Mucosa of descending colon (tissue), 3 donors: Measurements from ENCODE around the gene AQP6. TPM values are rescaled to one million over a fixed set of nuclear protein-coding genes. Genes with fewer than 3 reads are reported as not detected.

Source experiments
- ATAC-seq: fragments of 200-7000 bp; cut with Tn5 transposase; one replicate; pipeline ENCODE4 v1.9.1; 2020; ENCODE audit warnings: mild to moderate bottlenecking, moderate library complexity
- DNase-seq, 3 donors: peaks; one replicate each; pipeline ENCODE4 v3.0.0-alpha.2; 2020
- H3K36me3 ChIP-seq: fragments of 200-600 bp; one replicate; pipeline ENCODE4 v1.8.0; 2021; ENCODE audit warnings: low read depth, mild to moderate bottlenecking
- H3K4me1 ChIP-seq: fragments of 200-600 bp; one replicate; pipeline ENCODE4 v1.8.0; 2021; ENCODE audit warnings: low read depth, mild to moderate bottlenecking
- H3K4me3 ChIP-seq: fragments of 200-600 bp; one replicate; pipeline ENCODE4 v1.8.0; 2021; ENCODE audit warnings: mild to moderate bottlenecking
- H3K9me3 ChIP-seq: fragments of 200-600 bp; one replicate; pipeline ENCODE4 v1.8.0; 2021; ENCODE audit warnings: mild to moderate bottlenecking
- intact Hi-C, 2 donors: fragments of 100-400 bp; cut with DNase I in 1 of 2; cut with micrococcal nuclease in 1 of 2; formaldehyde crosslinking; loops; one replicate each; pipeline versions ENCODE4 v1.11.0 to v1.11.1; 2022; cut with DNase I, micrococcal nuclease
- total RNA-seq, 3 donors: library from RNA; stranded (reverse); fragmentation: NEBNext Ultra II Directional in 2 of 3; extraction: Animal tissue kit (Norgen Biotek cat#: 25700) in 2 of 3; gene quantifications; one replicate each; pipeline versions ENCODE4 v1.2.1 to v1.2.4, GENCODE V29; 2021 to 2023
- TF ChIP-seq, protein P1 (sequence below): fragments of 200-600 bp; IDR thresholded peaks from one replicate; pipeline ENCODE4 v1.8.0; 2022; ENCODE audit warnings: antibody characterized with exemption, mild to moderate bottlenecking
- donor health status: DM: no; HTN: no; CAD: no; lungs with moderate emphysema.
- donor health status: DM: no; HTN: no; CAD: no.
- donor health status: DM: no; HTN: yes; CAD: no.

The AQP6 gene
- total RNA-seq, 3 donors from 2014 or later = 0.54 TPM; not detected in 2

DNA sequence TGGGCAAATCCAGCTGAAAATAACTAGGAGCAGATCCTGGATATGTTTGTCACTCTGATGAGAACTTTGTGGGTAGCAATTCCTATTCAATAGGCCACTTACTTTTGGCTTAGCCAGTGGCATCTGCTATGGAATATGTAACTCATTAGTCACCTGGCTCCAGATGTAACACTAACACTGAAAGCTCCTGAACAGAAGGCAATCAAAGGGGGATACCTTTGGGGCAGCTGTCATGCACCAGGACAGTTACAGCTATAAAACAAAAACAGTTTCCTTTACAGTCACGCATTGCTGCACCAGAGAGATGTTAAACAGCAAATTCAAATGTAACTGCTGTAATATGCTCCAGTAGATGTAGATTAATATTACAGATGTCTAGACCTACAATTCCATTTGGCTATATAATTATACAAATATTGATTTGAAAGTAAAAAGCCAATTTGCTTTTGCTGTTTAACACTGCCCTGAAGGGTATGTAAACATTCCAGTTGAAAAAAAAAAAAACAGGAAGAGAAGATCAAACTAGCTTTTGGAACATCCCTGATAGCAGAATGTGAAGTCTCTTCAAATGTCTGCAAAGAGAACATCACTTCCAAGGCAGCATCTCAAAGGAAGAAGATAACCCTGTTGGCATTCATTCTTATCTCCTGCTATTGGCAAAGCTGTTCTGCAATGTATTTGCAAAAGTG lies 34.2 kb downstream of the AQP6 start:
- DNase-seq (no peak), ATAC-seq (peak; percentile 51)
- H3K4me3 ChIP-seq = no peak overlapping the region
- H3K4me1 ChIP-seq = no peaks in the 10 kb centered on the region
- H3K9me3 ChIP-seq = no peaks in the 10 kb centered on the region
- no peaks in the 10 kb centered on the region for H3K36me3 ChIP-seq
- intact Hi-C loops = no loop called here
- TF ChIP-seq, protein P1, sequence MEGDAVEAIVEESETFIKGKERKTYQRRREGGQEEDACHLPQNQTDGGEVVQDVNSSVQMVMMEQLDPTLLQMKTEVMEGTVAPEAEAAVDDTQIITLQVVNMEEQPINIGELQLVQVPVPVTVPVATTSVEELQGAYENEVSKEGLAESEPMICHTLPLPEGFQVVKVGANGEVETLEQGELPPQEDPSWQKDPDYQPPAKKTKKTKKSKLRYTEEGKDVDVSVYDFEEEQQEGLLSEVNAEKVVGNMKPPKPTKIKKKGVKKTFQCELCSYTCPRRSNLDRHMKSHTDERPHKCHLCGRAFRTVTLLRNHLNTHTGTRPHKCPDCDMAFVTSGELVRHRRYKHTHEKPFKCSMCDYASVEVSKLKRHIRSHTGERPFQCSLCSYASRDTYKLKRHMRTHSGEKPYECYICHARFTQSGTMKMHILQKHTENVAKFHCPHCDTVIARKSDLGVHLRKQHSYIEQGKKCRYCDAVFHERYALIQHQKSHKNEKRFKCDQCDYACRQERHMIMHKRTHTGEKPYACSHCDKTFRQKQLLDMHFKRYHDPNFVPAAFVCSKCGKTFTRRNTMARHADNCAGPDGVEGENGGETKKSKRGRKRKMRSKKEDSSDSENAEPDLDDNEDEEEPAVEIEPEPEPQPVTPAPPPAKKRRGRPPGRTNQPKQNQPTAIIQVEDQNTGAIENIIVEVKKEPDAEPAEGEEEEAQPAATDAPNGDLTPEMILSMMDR = no peak

DNA sequence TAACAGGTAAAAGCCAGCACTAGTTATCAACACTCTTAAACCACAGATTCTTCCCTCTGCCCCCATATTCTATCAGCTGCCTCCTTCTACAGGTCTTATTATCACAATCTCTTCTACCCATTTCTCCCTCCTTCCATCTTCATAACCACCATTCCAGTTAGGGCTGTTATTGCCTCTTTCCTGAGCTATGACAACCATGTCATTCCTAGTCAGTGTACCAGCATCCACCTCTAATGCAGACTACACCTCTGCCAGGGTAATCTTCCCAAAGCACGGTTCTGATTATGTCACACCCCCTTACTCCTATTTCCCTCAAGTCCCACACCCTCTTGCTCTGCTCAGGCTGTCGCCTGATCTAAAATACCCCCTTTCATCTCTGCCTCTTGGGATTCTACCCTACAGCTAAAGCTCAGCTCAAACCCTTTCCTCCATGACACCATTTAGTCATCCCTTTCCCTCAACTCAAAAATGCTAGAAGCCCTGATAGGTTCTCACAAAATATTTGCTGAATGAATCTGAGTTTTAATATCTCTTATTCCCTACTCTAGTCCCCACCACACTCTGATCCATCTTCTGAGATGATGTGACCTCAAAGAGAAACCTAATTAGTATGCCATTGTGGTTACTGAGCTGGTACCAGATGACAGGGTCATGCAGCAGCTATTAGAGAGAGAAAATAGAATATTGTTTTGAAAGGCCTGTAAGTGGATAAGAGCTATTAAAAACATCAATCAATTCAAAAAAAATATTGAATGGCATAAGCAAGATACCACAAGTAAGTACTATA lies 40.8 kb downstream of the AQP6 start:
- DNase-seq = no peak
- ATAC-seq = no peak
- TF ChIP-seq, protein P1 = no peak
- no peaks in the 10 kb centered on the region for H3K36me3 ChIP-seq
- no peaks in the 10 kb centered on the region for H3K4me1 ChIP-seq
- intact Hi-C loops = no loop called here
- no peak overlapping the region for H3K4me3 ChIP-seq
- no peaks in the 10 kb centered on the region for H3K9me3 ChIP-seq

DNA sequence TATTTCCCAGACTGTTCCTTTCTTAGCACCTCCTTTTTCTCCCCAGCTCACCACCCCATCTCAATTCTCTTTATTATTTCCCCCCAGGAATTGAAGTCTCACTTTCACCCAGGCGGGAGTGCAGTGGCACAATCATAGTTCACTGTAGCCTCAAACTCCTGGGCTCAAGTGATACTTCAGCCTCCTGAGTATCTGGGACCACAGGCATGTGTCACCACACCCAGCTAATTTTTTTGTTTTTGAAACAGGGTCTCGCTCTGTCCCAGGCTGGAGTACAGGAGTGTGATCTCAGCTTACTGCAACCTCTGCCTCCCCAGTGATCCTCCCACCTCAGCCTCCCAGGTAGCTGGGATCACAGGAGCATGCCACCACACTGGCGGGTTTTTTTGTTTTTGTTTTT lies 41.6 kb downstream of the AQP6 start:
- Histone ChIP-seq H3K36me3 (no peaks in the 10 kb centered on the region), H3K4me3 (no peak overlapping the region), H3K9me3 (no peaks in the 10 kb centered on the region), H3K4me1 (no peaks in the 10 kb centered on the region)
- TF ChIP-seq, protein P1 = no peak
- DNase-seq = no peak
- ATAC-seq = no peak
- intact Hi-C loops = no loop called here

DNA sequence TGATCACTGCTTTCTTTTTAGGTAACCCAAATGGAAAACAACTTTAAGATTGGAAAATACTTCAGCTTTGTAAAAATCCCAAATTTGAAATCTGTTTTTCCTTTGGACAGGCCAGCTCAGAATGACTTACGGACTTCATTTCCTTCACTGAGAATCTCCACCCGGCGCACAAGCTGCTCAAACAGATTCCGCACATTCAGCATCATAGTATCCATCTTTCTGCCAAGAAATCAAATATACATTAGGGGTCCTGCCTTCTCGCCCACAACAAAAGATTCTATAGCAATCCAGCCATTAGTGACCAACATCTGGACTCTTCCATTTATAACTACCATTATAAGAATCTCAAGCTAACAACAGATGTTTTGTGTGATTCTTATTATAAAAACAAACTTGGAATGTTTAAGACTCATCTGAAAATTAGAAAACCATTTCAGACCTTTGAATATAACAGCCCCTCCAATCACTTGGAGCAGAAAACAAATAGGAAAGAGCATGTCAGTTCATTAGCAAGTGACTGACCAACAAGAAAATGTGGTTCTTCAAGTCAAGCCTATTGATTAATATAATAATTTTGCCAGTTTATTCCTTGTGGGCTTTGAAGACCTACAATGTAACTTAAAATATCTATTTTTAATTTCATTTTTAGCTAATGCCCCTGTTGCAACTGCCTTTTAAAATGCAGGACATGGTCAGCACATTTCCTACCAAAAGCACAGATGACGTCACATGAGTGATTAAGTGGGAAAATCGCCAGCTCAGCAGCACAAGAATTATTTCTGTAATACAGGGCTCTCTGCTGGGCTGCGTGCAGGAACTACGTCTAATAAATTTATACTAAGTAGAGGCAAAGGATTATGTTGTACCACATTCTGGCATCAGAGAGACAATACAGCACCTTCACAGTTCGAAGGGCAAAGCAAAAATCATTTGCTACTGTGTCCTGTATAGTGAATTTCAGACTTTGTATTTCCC lies 44.0 kb downstream of the AQP6 start:
- TF ChIP-seq, protein P1 = no peak
- peak; percentile 18 for ATAC-seq

DNA sequence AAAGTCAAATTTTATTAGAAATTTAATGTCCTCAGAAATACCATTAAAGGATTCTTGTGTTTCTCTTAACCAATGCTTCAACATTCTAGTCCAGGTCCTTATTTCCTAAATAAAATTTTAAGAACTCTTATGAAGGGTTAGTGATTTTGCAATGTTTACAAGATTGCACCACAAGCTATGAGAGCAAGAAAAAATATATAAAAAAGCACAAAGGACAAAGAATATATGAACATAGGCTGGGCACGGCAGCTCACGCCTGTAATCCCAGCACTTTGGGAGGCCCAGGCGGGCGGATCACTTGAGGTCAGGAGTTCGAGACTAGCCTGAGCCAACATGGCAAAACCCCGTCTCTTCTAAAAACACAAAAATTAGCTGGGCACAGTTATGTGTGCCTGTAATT lies 44.9 kb downstream of the AQP6 start:
- DNase-seq (no peak), ATAC-seq (no peak)
- Histone ChIP-seq H3K4me1 (no peaks in the 10 kb centered on the region), H3K36me3 (no peaks in the 10 kb centered on the region), H3K4me3 (no peak overlapping the region), H3K9me3 (no peaks in the 10 kb centered on the region)
- intact Hi-C loops = no loop called here
- TF ChIP-seq, protein P1 = no peak

More for the DNA sequence above, 44.0 kb downstream of the AQP6 start:
- no peak overlapping the region for H3K4me3 ChIP-seq
- DNase-seq = peak in 1 of 3 donors; percentile 62
- intact Hi-C loops = no loop called here
- no peaks in the 10 kb centered on the region for H3K36me3 ChIP-seq
- no peaks in the 10 kb centered on the region for H3K9me3 ChIP-seq
- H3K4me1 ChIP-seq = no peaks in the 10 kb centered on the region
